GM03348 (cell line): ENCODE data around the gene KCNJ11.

Experiments used
- DNase-seq: peaks from one replicate; pipeline ENCODE4 v3.0.0; 2012; ENCODE audit warnings: low spot score

KCNJ11 gene

DNA sequence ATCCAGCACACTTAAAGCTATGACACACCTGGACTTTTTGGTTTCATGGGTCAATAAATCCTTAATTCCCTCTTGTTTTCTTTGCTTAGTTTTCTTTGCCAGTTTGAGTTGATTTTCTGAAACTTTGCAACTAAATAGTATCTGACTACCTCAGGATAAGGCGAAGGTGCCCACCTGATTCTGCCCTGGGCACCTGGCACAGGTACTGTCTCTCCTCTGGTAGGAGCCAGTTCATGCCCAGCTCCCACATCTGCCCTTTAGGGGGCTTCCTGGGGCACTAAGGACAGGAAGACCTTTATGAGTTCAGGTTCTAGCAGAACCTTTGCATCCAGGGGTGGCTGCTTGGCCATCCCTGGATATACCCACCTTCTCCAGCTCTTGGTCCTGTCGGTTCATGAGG, 19.6 kb upstream of the KCNJ11 start:
- no peak for DNase-seq

GRCh38 chr11:17407575-17407974, 19.1 kb upstream of the KCNJ11 start:
- no peak for DNase-seq

- DNase-seq, result no peak
Observed at GRCh38 chr11:17406818-17407149, 18.3 kb upstream of the KCNJ11 start.

- no peak for DNase-seq
Observed at GRCh38 chr11:17406082-17406817, 17.8 kb upstream of the KCNJ11 start.

GRCh38 chr11:17405232-17406005, 17.0 kb upstream of the KCNJ11 start:
- DNase-seq, result peak; percentile 74

- no peak for DNase-seq
Observed at GRCh38 chr11:17403980-17404759, 15.7 kb upstream of the KCNJ11 start.

GRCh38 chr11:17402486-17402885, 14.0 kb upstream of the KCNJ11 start:
- DNase-seq, result no peak

GRCh38 chr11:17401841-17402240, 13.4 kb upstream of the KCNJ11 start:
- no peak for DNase-seq

DNA sequence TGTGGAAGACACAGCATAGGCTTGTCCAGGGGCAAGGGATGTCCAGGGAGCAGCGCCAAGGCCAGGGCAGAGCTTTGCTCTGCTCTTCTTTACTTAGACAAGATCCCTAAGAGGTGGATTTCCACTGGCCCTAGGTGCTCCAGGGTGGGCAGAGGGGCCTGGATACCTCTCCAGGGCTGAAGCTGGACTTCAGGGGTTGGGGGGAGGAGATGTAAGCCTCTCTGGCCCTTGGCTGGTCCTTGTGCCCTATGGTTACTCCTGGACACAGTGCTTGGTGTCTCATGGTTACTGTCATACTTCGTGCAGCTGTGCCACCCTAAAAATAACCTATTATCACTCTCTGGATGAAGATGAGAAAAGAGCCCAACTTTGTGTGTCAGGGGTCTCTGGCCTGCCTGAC, 12.9 kb upstream of the KCNJ11 start:
- DNase-seq, result no peak

DNA sequence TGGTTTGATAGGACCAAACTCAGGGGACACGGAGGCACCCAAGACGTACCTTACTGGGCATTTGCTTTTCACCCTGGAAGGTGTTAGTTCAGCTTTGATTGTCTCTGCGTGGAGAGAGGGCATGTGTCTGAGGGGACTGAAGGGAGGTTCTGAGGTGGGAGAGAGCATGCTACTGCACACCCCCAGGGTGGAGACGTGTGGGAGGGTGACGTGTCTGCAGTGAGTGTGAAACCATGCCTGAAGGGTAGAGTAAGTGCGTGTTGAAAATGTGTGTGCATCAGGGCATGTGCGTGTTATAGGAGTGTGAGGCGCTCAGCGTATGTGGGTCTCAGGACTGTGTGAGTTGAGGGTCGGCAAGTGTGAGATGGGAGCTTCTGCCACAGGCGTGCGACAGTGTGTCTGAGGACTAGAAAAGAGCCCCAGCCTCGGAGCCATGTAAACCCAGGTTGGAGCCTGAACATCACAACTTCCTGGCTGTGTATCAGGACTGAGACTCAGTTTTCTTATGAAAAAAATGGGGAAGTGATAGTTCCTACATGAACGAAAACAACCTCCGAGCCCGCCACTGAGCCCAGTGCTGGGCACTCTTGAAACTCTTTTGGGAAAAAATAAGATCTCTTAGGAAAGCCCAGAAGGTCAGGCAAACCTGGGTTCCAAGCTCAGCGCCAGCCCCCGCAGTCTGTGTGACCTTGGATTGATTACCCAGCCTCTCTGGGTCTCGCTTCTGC, 11.8 kb upstream of the KCNJ11 start:
- DNase-seq, result no peak

- no peak for DNase-seq
Observed at GRCh38 chr11:17399236-17399635, 10.8 kb upstream of the KCNJ11 start.

DNA sequence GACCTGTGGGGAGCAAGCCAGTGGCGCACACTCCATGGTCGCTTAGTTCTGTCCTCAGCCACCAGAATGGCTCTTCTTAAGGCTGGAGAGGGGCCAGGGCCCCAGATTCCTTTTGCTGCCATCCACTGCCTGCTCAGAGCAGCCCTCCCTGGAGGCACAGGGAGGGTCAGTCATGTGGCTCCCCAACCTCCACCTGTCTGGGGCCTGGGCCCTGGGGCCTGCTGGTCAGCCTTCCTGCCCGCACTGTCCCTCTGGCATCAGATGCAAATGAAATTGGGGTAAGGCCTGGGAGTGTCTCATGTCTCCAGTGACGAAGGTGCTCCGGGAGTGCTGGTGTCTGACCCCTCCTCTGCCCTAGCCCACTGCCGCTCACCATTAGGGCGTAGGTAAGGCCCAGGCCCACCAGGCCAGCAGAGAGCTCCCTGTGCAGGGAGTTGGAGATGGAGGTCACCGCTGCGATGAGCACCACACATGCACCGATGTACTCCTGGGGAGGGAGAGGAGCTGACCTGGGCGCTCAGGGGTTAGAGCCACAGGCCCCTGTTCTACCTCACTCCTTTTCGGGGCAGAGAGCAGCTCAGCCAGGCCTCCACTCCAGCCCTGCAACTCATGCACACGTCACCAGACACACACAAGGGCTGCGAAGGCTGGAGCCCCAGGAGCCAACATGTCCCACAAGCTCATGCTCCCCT, 9.0 kb upstream of the KCNJ11 start:
- no peak for DNase-seq

GRCh38 chr11:17396598-17397310, 8.3 kb upstream of the KCNJ11 start:
- DNase-seq, result no peak

DNA sequence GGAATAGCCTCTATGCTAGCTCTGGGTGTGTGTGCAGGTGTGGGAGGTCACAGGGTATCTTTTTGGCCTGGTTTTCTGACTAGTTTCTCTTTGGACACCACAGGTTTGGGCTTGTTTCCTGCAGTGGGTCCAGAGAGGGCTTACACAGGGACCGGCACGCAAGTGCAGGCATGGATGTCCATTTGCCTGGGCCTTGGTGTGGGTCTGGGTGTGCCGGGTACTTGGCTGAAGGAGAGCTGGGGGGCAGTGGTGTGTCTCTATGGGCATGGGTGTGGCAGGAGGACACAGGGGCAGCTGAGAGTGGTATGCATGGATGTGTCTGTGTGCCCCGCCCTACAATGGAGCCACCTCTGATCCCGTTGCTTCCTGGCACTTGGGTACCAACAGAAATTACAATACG, 7.5 kb upstream of the KCNJ11 start:
- no peak for DNase-seq

DNA sequence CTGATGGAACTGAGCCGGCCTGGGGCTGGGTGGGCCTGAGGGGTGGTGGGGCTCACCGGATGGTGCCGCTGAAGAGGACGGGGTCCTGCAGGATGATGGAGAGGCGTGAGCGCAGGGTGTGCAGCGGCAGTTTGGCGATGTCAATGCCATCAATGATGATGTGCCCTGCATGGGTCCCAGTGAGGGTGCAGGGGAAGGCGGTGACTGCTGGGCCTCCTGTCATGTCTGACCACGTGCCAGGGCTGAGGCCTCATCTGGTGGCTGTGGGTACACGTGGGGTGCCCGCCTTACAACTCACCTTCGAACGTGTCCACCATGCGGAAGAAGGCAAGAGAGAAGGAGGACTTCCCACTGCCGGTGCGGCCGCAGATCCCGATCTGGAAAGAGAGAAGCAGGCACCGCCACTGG, 7.1 kb upstream of the KCNJ11 start:
- DNase-seq, result no peak

- DNase-seq, result no peak
Observed at GRCh38 chr11:17394743-17395390, 6.4 kb upstream of the KCNJ11 start.

DNA sequence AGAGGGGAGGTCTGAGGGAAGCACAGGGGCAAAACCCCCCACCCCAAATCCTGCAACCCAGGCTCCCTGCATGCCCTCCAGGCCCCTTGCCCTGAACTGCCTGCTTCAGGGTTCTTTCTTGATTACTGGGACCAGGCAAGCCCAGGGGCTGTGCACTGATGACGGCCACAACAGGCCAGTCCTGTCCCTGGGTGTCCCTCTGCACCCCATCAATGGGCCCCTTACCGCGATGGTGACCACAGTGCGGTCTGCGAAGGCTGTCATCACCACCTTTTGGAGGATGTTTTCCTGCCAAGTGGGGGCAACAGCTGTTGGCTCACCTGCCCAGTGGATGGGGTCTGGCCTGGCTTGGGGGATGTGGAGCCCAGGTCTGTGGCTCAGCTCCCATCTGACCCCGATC, 5.0 kb upstream of the KCNJ11 start:
- DNase-seq, result no peak

DNA sequence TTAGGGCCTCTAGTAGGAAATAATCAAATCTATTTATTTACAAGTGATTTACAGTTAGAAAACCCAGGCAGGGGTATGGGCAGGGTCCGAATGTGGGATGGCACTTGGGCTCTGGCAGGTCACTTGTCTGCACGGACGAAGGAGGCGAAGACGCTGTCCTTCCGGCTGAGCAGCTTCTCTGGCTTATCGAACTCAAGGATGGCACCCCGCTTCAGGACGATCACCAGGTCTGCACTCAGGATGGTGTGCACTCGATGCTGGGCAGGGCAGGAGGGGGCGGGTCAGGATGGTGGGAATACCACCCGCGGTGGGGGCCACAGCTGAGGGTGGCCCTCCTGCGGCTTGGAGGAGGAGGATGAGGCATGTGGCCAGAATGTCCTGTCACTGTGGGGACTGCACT, 4.4 kb upstream of the KCNJ11 start:
- no peak for DNase-seq

- no peak for DNase-seq
Observed at GRCh38 chr11:17391493-17392355, 3.3 kb upstream of the KCNJ11 start.
